Fibroblast of lung (primary cell): ENCODE measurements around the gene NOS3. TPM values are rescaled to one million over a fixed set of nuclear protein-coding genes. Genes with fewer than 3 reads are reported as not detected.

Experiments
- DNase-seq, 2 donors: peaks; one replicate each; pipeline versions ENCODE4 v3.0.0 to v3.0.0-alpha.2; 2010; ENCODE audit warnings: low read depth in 2 of 2
- H2AFZ ChIP-seq: 2 replicates; pipeline ENCODE4 v1.5.1; 2012; ENCODE audit warnings: low read length, control low read depth, inconsistent platforms
- H3K27ac ChIP-seq: 2 replicates; pipeline ENCODE4 v1.5.1; 2011; ENCODE audit warnings: low read length, control low read depth; ENCODE audit not compliant: insufficient read depth
- H3K27me3 ChIP-seq: 2 replicates; pipeline ENCODE4 v1.5.1; 2011; ENCODE audit warnings: mild to moderate bottlenecking, low read length; ENCODE audit not compliant: control insufficient read depth, insufficient read depth
- H3K36me3 ChIP-seq: 2 replicates; pipeline ENCODE4 v1.5.1; 2011; ENCODE audit warnings: low read length; ENCODE audit not compliant: control insufficient read depth, insufficient read depth
- H3K4me1 ChIP-seq: 2 replicates; pipeline ENCODE4 v1.5.1; 2011; ENCODE audit warnings: low read length; ENCODE audit not compliant: control insufficient read depth, insufficient read depth; ENCODE audit errors: extremely low read depth
- H3K4me2 ChIP-seq: 2 replicates; pipeline ENCODE4 v1.5.1; 2011; ENCODE audit warnings: low read length, control low read depth; ENCODE audit not compliant: insufficient read depth; ENCODE audit errors: extremely low read depth
- H3K4me3 ChIP-seq, 4 experiments: fragments of 200-600 bp in 1 of 4; sonication (generic) in 1 of 4; replicated peaks in 1 of 4; 2 replicates each; pipeline ENCODE4 v1.5.1; 2011 to 2016; ENCODE audit warnings: low read length in 4 of 4, low read depth in 3 of 4, mild to moderate bottlenecking in 3 of 4, control low read depth in 2 of 4, inconsistent platforms in 1 of 4, mixed read lengths in 1 of 4; ENCODE audit not compliant: insufficient read depth in 1 of 4; ENCODE audit errors: control extremely low read depth in 1 of 4
- H3K79me2 ChIP-seq: 2 replicates; pipeline ENCODE4 v1.5.1; 2012; ENCODE audit warnings: mild to moderate bottlenecking, low read length, inconsistent platforms; ENCODE audit not compliant: control insufficient read depth, insufficient read depth
- H3K9ac ChIP-seq: 2 replicates; pipeline ENCODE4 v1.5.1; 2011; ENCODE audit warnings: mild to moderate bottlenecking, low read length, control low read depth; ENCODE audit not compliant: insufficient read depth
- H3K9me3 ChIP-seq: 2 replicates; pipeline ENCODE4 v1.5.1; 2012; ENCODE audit warnings: low read depth, low read length; ENCODE audit not compliant: control insufficient read depth, insufficient read depth
- H4K20me1 ChIP-seq: 2 replicates; pipeline ENCODE4 v1.5.1; 2011; ENCODE audit warnings: low read length; ENCODE audit not compliant: control insufficient read depth, insufficient read depth; ENCODE audit errors: extremely low read depth
- EZH2 ChIP-seq: IDR thresholded peaks from 2 replicates; pipeline ENCODE4 v1.5.1; 2012; ENCODE audit warnings: low read length, control low read depth, mild to moderate bottlenecking; ENCODE audit errors: missing control alignments
- polyA plus RNA-seq, 2 donors: library from polyadenylated mRNA; depleted of rRNA in 1 of 2; stranded (reverse) in 1 of 2; unstranded in 1 of 2; fragments of >200 nt; gene quantifications; 2 replicates each; pipeline ENCODE4 v1.2.1, GENCODE V29; 2011 to 2012; ENCODE audit warnings: missing spikeins in 1 of 2
- total RNA-seq: library from RNA; depleted of rRNA; stranded (reverse); fragments of >200 nt; gene quantifications from 2 replicates; pipeline ENCODE4 v1.2.1, GENCODE V29; 2014
- TF ChIP-seq, protein P1 (sequence below), 2 donors: IDR thresholded peaks in 1 of 2; conservative IDR thresholded peaks in 1 of 2; 1 replicate in 1 of 2; 2 replicates in 1 of 2; pipeline ENCODE4 v1.5.1; 2011 to 2012; ENCODE audit warnings: low read length in 2 of 2, control low read depth in 1 of 2, inconsistent platforms in 1 of 2, low read depth in 1 of 2, mild to moderate bottlenecking in 1 of 2

NOS3 gene
- total and polyA plus RNA-seq, 2 donors (not counting 1 experiment from before 2014, with no cell fraction given) = 0.12 to 0.50 TPM

DNA sequence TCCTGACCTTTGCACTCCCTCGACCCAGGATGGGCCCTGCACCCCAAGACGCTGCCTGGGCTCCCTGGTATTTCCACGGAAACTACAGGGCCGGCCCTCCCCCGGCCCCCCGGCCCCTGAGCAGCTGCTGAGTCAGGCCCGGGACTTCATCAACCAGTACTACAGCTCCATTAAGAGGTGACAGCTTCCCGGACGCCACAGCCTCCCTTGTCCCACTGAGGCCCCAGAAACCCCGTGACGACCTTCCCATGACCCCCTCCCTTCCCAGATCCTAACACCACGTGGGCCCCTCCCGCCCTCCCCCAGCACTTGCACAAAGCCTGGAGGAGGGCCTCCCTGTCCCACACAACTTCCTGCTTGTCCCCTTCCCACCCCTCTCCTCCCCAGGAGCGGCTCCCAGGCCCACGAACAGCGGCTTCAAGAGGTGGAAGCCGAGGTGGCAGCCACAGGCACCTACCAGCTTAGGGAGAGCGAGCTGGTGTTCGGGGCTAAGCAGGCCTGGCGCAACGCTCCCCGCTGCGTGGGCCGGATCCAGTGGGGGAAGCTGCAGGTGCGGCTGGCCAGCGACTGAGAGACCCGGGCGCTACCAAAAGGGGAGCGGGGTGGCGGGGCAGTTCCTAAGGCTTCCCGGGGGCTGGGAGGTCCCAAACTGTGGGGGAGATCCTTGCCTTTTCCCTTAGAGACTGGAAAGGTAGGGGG is 5.7 kb downstream of the NOS3 start:
- no peaks in the 10 kb centered on the region for H3K27me3 ChIP-seq
- DNase-seq = no peak
- H2AFZ ChIP-seq = no peak overlapping the region
- no peak overlapping the region for H3K4me3 ChIP-seq
- no peak overlapping the region for H3K4me2 ChIP-seq
- no peak for TF ChIP-seq EZH2
- TF ChIP-seq, protein P1, sequence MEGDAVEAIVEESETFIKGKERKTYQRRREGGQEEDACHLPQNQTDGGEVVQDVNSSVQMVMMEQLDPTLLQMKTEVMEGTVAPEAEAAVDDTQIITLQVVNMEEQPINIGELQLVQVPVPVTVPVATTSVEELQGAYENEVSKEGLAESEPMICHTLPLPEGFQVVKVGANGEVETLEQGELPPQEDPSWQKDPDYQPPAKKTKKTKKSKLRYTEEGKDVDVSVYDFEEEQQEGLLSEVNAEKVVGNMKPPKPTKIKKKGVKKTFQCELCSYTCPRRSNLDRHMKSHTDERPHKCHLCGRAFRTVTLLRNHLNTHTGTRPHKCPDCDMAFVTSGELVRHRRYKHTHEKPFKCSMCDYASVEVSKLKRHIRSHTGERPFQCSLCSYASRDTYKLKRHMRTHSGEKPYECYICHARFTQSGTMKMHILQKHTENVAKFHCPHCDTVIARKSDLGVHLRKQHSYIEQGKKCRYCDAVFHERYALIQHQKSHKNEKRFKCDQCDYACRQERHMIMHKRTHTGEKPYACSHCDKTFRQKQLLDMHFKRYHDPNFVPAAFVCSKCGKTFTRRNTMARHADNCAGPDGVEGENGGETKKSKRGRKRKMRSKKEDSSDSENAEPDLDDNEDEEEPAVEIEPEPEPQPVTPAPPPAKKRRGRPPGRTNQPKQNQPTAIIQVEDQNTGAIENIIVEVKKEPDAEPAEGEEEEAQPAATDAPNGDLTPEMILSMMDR (conservative IDR thresholded peaks at IDR 0.05 in 1 of 2, IDR thresholded peaks at IDR 0.05 in 1 of 2; ENCODE audit: low read depth in 1 of 2, low read length in 2 of 2) = no peak
- H4K20me1 ChIP-seq = no peaks in the 10 kb centered on the region
- H3K4me1 ChIP-seq = no peaks in the 10 kb centered on the region
- H3K9me3 ChIP-seq = no peaks in the 10 kb centered on the region
- no peaks in the 10 kb centered on the region for H3K79me2 ChIP-seq
- no peaks in the 10 kb centered on the region for H3K36me3 ChIP-seq
- no peak overlapping the region for H3K9ac ChIP-seq
- no peak overlapping the region for H3K27ac ChIP-seq

DNA sequence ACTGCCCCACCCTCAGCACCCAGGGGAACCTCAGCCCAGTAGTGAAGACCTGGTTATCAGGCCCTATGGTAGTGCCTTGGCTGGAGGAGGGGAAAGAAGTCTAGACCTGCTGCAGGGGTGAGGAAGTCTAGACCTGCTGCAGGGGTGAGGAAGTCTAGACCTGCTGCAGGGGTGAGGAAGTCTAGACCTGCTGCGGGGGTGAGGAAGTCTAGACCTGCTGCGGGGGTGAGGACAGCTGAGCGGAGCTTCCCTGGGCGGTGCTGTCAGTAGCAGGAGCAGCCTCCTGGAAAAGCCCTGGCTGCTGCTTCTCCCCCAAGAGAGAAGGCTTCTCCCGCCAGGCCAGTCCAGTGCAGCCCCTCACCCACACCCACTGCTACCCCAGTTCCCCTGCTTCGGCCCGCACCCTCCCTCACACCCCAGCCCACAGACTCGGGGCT is 6.3 kb downstream of the NOS3 start:
- H3K4me3 ChIP-seq = no peak overlapping the region
- no peak overlapping the region for H3K27ac ChIP-seq
- no peaks in the 10 kb centered on the region for H3K79me2 ChIP-seq
- no peak for TF ChIP-seq EZH2
- TF ChIP-seq, protein P1 (conservative IDR thresholded peaks at IDR 0.05 in 1 of 2, IDR thresholded peaks at IDR 0.05 in 1 of 2; ENCODE audit: low read depth in 1 of 2, low read length in 2 of 2) = no peak
- H3K4me1 ChIP-seq = no peaks in the 10 kb centered on the region
- H3K36me3 ChIP-seq = no peaks in the 10 kb centered on the region
- no peaks in the 10 kb centered on the region for H3K9me3 ChIP-seq
- no peak overlapping the region for H3K4me2 ChIP-seq
- H3K9ac ChIP-seq = no peak overlapping the region
- DNase-seq = no peak
- H3K27me3 ChIP-seq = no peaks in the 10 kb centered on the region
- no peaks in the 10 kb centered on the region for H4K20me1 ChIP-seq
- H2AFZ ChIP-seq = no peak overlapping the region

DNA sequence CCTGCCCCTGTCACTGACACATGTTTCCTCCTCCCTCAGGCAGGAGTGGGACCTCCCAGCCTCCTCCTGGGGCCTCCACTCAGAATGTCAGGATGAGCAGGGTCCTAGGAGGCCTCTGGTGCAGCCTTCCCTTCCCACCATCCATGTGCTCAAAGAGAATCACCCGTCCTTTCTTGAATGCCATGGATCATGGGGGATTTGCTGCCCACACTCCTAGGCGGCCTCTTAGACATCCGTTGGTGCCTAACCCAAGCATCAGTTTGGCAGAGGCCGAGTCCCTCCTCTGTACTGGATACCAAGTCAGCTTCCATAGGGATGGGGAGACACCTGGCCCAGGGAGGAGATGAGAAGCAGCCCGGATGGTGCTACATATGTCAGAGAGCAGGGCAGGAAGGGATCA is 7.0 kb downstream of the NOS3 start:
- no peaks in the 10 kb centered on the region for H4K20me1 ChIP-seq
- no peaks in the 10 kb centered on the region for H3K79me2 ChIP-seq
- H3K9me3 ChIP-seq = no peaks in the 10 kb centered on the region
- no peak for DNase-seq
- no peak overlapping the region for H3K27ac ChIP-seq
- no peak overlapping the region for H3K4me3 ChIP-seq
- no peaks in the 10 kb centered on the region for H3K4me1 ChIP-seq
- H3K9ac ChIP-seq = no peak overlapping the region
- H3K27me3 ChIP-seq = no peaks in the 10 kb centered on the region
- H3K4me2 ChIP-seq = no peak overlapping the region
- no peak for TF ChIP-seq EZH2
- TF ChIP-seq, protein P1 (conservative IDR thresholded peaks at IDR 0.05 in 1 of 2, IDR thresholded peaks at IDR 0.05 in 1 of 2; ENCODE audit: low read depth in 1 of 2, low read length in 2 of 2) = no peak
- no peak overlapping the region for H2AFZ ChIP-seq
- H3K36me3 ChIP-seq = no peaks in the 10 kb centered on the region
